B cell (primary cell): ENCODE data around the gene KLHL1. TPM values are rescaled to one million over a fixed set of nuclear protein-coding genes. Genes with fewer than 3 reads are reported as not detected.

Experiments used
- ATAC-seq: fragments of 200-7000 bp; cut with Tn5 transposase; one replicate; pipeline ENCODE4 v1.10.0; 2021; ENCODE audit warnings: low read depth, mild to moderate bottlenecking, moderate number of reproducible peaks, moderate library complexity
- CTCF ChIA-PET: fragments of 350-600 bp; sonication (Branson Sonifier 250); formaldehyde crosslinking; loops from one replicate; lab custom pipeline; 2021; ENCODE audit warnings: antibody characterized with exemption, inconsistent platforms; lab: Charles Lee
- POLR2A ChIA-PET: fragments of 350-600 bp; sonication (Branson Sonifier 250); formaldehyde crosslinking; loops from one replicate; lab custom pipeline; 2021; ENCODE audit warnings: antibody characterized with exemption; lab: Charles Lee
- DNase-seq: peaks from one replicate; pipeline ENCODE4 v3.0.0; 2013
- H2AFZ ChIP-seq: 2 replicates; pipeline ENCODE4 v1.6.1; 2012; ENCODE audit warnings: mild to moderate bottlenecking, low read depth, low read length; ENCODE audit not compliant: insufficient read depth, poor library complexity, severe bottlenecking
- H3K27ac ChIP-seq, 2 donors: 1 replicate in 1 of 2; 2 replicates in 1 of 2; pipeline ENCODE4 v1.5.1; 2012 to 2013; ENCODE audit warnings: low read length in 2 of 2, mild to moderate bottlenecking in 2 of 2, moderate library complexity in 1 of 2
- H3K27me3 ChIP-seq, 4 experiments: fragments of 200-600 bp in 1 of 4; sonication (generic) in 1 of 4; replicated peaks in 1 of 4; 1 replicate in 2 of 4; 2 replicates in 2 of 4; pipeline versions ENCODE4 v1.6.1 to v1.7.0; 2013 to 2016; ENCODE audit warnings: low read length in 3 of 4, mild to moderate bottlenecking in 2 of 4, mixed read lengths in 1 of 4, moderate library complexity in 1 of 4; ENCODE audit not compliant: insufficient read depth in 4 of 4, control insufficient read depth in 3 of 4; ENCODE audit errors: control extremely low read depth in 1 of 4
- H3K36me3 ChIP-seq, 2 experiments: replicated peaks in 1 of 2; 1 replicate in 1 of 2; 2 replicates in 1 of 2; pipeline versions ENCODE4 v1.6.1 to v1.7.1; 2013; ENCODE audit warnings: low read length in 1 of 2; ENCODE audit not compliant: insufficient read depth in 2 of 2, control insufficient read depth in 1 of 2; ENCODE audit errors: control extremely low read depth in 1 of 2, extremely low read depth in 1 of 2
- H3K4me1 ChIP-seq, 2 donors: fragments of 200-600 bp in 1 of 2; sonication (generic) in 1 of 2; 1 replicate in 1 of 2; 2 replicates in 1 of 2; pipeline versions ENCODE4 v1.5.1 to v1.6.1; 2013 to 2017; ENCODE audit warnings: low read length in 2 of 2; ENCODE audit not compliant: control insufficient read depth in 2 of 2, insufficient read depth in 2 of 2
- H3K4me2 ChIP-seq: replicated peaks from 2 replicates; pipeline ENCODE3; 2012; ENCODE audit warnings: mild to moderate bottlenecking, low read depth, low read length; ENCODE audit not compliant: poor library complexity, severe bottlenecking
- H3K4me3 ChIP-seq, 5 experiments: fragments of 200-600 bp in 1 of 5; sonication (generic) in 1 of 5; 1 replicate in 3 of 5; 2 replicates in 2 of 5; pipeline versions ENCODE4 v1.5.1 to v1.7.0; 2011 to 2016; ENCODE audit warnings: low read length in 4 of 5, mild to moderate bottlenecking in 4 of 5, low read depth in 2 of 5, control low read depth in 1 of 5, moderate library complexity in 1 of 5; ENCODE audit not compliant: insufficient read depth in 1 of 5; ENCODE audit errors: control extremely low read depth in 1 of 5, extremely low read depth in 1 of 5
- H3K79me2 ChIP-seq: fragments of 200-600 bp; sonication (generic); one replicate; pipeline ENCODE4 v1.6.0; 2016; ENCODE audit warnings: low read length; ENCODE audit not compliant: control insufficient read depth, insufficient read depth
- H3K9ac ChIP-seq: fragments of 200-600 bp; sonication (generic); 2 replicates; pipeline ENCODE4 v1.6.1; 2017; ENCODE audit warnings: mild to moderate bottlenecking, low read length, moderate library complexity
- H3K9me3 ChIP-seq, 3 donors: one replicate each; pipeline versions ENCODE4 v1.6.1 to v1.7.1; 2013; ENCODE audit warnings: low read length in 2 of 3; ENCODE audit not compliant: control insufficient read depth in 2 of 3, insufficient read depth in 1 of 3; ENCODE audit errors: control extremely low read depth in 1 of 3
- H4K20me1 ChIP-seq: 2 replicates; pipeline ENCODE4 v1.6.0; 2012; ENCODE audit warnings: mild to moderate bottlenecking, low read length; ENCODE audit not compliant: insufficient read depth, control insufficient read depth, poor library complexity, severe bottlenecking
- H3K27ac Mint-ChIP-seq: one replicate; pipeline ENCODE4 v1.8.0; 2021; ENCODE audit warnings: mixed read lengths
- H3K27me3 Mint-ChIP-seq: one replicate; pipeline ENCODE4 v1.8.0; 2021; ENCODE audit warnings: mixed read lengths
- H3K4me1 Mint-ChIP-seq: one replicate; pipeline ENCODE4 v1.8.0; 2021; ENCODE audit warnings: mixed read lengths
- H3K4me3 Mint-ChIP-seq: one replicate; pipeline ENCODE4 v1.8.0; 2021; ENCODE audit warnings: mixed read lengths
- H3K9me3 Mint-ChIP-seq: one replicate; pipeline ENCODE4 v1.8.0; 2022; ENCODE audit warnings: mixed read lengths; ENCODE audit not compliant: insufficient read depth
- EZH2 ChIP-seq: IDR thresholded peaks from 2 replicates; pipeline ENCODE4 v1.6.1; 2012; ENCODE audit warnings: borderline replicate concordance, low read depth, mild to moderate bottlenecking, moderate library complexity, low read length; ENCODE audit not compliant: insufficient read depth, poor library complexity, severe bottlenecking
- WGBS: methylation state at CpG from one replicate; pipeline ENCODE4 v1.1.5; 2013; ENCODE audit warnings: missing lambda C conversion rate; ENCODE audit not compliant: insufficient coverage; 5-methylcytosine and 5-hydroxymethylcytosine counted together
- intact Hi-C: fragments of 100-400 bp; cut with micrococcal nuclease; formaldehyde crosslinking; loops from one replicate; pipeline ENCODE4 v1.10.0; 2022
- polyA plus RNA-seq: library from polyadenylated mRNA; depleted of rRNA; stranded (reverse); fragments of >200 nt; gene quantifications from 2 replicates; pipeline ENCODE4 v1.2.3, GENCODE V29; 2012
- total RNA-seq, 2 donors: library from RNA; stranded (reverse); fragments of 120-200 nt in 1 of 2; gene quantifications; 1 replicate in 1 of 2; 2 replicates in 1 of 2; pipeline versions ENCODE4 v1.2.3 to v1.2.4, GENCODE V29; 2013 to 2022
- TF ChIP-seq, protein P1 (sequence below): fragments of 200-600 bp; IDR thresholded peaks from one replicate; pipeline ENCODE4 v1.8.0; 2022; ENCODE audit warnings: antibody characterized with exemption, mild to moderate bottlenecking

KLHL1 gene
- total and polyA plus RNA-seq, 2 donors (not counting 1 experiment from before 2014, with no cell fraction given): not detected

DNA sequence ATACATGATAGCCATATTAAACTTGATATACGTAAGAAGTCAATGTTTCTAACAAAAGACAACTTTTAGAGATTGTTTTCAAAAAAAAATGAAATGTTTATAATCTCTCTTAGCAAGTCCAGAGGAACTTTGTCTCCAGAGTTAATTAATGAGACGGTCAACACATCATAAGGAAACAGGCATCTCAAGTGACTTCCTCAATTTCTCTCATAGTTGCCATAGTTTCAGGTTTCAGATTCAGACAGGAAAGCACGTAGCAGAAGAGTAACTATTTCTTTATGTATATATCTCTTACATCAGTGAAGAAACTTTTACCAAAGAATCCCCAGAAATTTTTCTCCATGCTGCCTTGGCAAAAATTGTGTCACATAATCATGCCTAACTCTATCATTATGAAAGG, 160.2 kb downstream of the KLHL1 start:
- peaks cover 0 to 3% (median 0%) of the 10 kb centered on the region in 3 donors for H3K9me3 ChIP-seq
- H3K79me2 ChIP-seq: no peaks in the 10 kb centered on the region
- no peaks in the 10 kb centered on the region for H3K27me3 ChIP-seq
- whole genome bisulfite sequencing: no CpG with 5 or more reads among the region's 3 CpGs
- no peaks in the 10 kb centered on the region for H3K4me1 ChIP-seq
- H3K4me2 ChIP-seq: no peak overlapping the region
- TF ChIP-seq EZH2: no peak
- TF ChIP-seq, protein P1, sequence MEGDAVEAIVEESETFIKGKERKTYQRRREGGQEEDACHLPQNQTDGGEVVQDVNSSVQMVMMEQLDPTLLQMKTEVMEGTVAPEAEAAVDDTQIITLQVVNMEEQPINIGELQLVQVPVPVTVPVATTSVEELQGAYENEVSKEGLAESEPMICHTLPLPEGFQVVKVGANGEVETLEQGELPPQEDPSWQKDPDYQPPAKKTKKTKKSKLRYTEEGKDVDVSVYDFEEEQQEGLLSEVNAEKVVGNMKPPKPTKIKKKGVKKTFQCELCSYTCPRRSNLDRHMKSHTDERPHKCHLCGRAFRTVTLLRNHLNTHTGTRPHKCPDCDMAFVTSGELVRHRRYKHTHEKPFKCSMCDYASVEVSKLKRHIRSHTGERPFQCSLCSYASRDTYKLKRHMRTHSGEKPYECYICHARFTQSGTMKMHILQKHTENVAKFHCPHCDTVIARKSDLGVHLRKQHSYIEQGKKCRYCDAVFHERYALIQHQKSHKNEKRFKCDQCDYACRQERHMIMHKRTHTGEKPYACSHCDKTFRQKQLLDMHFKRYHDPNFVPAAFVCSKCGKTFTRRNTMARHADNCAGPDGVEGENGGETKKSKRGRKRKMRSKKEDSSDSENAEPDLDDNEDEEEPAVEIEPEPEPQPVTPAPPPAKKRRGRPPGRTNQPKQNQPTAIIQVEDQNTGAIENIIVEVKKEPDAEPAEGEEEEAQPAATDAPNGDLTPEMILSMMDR: no peak
- CTCF ChIA-PET: no interaction called here
- no peak overlapping the region for H3K27ac ChIP-seq
- no peaks in the 10 kb centered on the region for H3K36me3 ChIP-seq
- POLR2A ChIA-PET: no interaction called here
- H2AFZ ChIP-seq: no peak overlapping the region
- Mint-ChIP-seq H3K4me3 (no peak overlapping the region), H3K4me1 (no peaks in the 10 kb centered on the region), H3K9me3 (peaks cover 8% of the 10 kb centered on the region), H3K27me3 (no peaks in the 10 kb centered on the region), H3K27ac (no peak overlapping the region)
- H3K9ac ChIP-seq: no peak overlapping the region
- intact Hi-C loops: no loop called here
- H3K4me3 ChIP-seq: no peak overlapping the region
- ATAC-seq: no peak
- no peaks in the 10 kb centered on the region for H4K20me1 ChIP-seq
- no peak for DNase-seq

DNA sequence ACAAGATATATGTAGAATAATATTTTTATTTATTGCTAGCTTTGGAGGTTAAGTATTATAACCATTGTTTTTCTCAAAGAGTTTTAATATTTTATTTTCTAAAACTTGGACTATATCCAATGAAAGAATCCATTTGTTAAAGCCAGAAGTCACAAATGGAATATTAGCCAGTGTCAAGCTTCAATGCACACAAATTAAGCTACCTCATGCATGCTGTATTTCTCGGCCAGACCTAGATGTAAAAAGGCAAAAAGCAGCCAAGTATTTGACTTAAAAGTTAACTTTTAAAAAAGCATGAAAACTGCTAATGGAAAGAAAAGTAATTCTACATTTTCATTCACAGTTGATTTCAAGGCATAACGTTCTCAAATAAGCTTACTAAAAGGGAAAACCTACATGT, 160.7 kb downstream of the KLHL1 start:
- no peak overlapping the region for H3K4me3 Mint-ChIP-seq
- no peak overlapping the region for H3K4me2 ChIP-seq
- intact Hi-C loops: no loop called here
- DNase-seq (no peak), ATAC-seq (no peak)
- ChIA-PET POLR2A (no interaction called here), CTCF (no interaction called here)
- H3K4me1 Mint-ChIP-seq: no peaks in the 10 kb centered on the region
- no peaks in the 10 kb centered on the region for H3K4me1 ChIP-seq
- TF ChIP-seq, protein P1: no peak
- TF ChIP-seq EZH2: no peak
- H3K36me3 ChIP-seq: no peaks in the 10 kb centered on the region
- H2AFZ ChIP-seq: no peak overlapping the region
- H3K9ac ChIP-seq: no peak overlapping the region
- H3K9me3 Mint-ChIP-seq: peaks cover 8% of the 10 kb centered on the region
- no peak overlapping the region for H3K27ac Mint-ChIP-seq
- H4K20me1 ChIP-seq: no peaks in the 10 kb centered on the region
- H3K9me3 ChIP-seq: peaks cover 0 to 3% (median 0%) of the 10 kb centered on the region in 3 donors
- no peaks in the 10 kb centered on the region for H3K79me2 ChIP-seq
- H3K27ac ChIP-seq: no peak overlapping the region
- H3K27me3 ChIP-seq: no peaks in the 10 kb centered on the region
- no peaks in the 10 kb centered on the region for H3K27me3 Mint-ChIP-seq
- WGBS: no CpG with 5 or more reads among the region's 2 CpGs
- H3K4me3 ChIP-seq: no peak overlapping the region
